GM19397 (cell line): ENCODE results near the gene VANGL2.

ENCODE experiments used
- ATAC-seq: cut with Tn5 transposase; IDR thresholded peaks from one replicate; pipeline ENCODE4 v1.9.1; 2021; ENCODE audit warnings: mild to moderate bottlenecking, moderate library complexity; ENCODE audit not compliant: unreplicated experiment

Gene VANGL2

GRCh38 chr1:160404094-160404493 is 3.7 kb downstream of the VANGL2 start:
- ATAC-seq = no peak

- no peak for ATAC-seq
Measured at GRCh38 chr1:160405331-160405877, 5.0 kb downstream of the VANGL2 start.

DNA sequence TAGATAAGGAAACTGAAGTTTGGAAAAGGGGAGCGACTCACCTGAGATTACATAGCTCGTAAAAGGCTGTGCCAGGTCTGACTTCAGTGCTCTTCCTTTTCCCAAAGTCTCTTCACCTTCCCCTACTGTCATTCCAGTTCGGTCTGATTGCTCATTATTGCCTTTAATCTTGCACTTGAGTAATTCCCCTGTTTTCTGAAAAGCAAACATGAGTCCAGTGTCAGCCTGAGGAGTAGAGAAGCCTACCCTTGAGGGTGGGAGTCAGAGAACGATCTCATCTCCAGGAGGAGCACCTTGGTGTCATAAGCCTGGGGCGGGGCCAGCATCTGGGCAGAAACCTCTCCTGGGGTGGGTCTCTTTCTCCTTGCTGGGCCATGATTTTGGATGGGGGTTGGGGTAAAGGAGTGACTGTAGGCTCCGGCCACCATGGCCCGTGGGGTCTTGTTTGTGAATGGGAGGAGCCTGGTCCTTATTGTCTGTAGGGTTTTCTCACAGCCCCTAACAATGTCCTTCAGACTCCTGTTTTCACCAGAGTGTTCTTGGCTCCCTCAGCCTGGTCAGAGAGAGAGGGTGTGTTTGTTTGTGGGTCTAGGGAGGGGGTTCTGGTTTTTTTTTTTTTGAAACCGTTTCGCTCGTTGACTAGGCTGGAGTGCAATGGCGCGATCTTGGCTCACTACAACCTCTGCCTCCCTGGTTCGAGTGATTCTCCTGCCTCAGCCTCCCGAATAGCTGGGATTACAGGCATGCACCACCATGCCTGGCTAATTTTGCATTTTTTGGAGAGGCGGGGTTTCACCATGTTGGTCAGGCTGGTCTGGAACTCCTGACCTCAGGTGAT is 6.0 kb downstream of the VANGL2 start:
- no peak for ATAC-seq

GRCh38 chr1:160407839-160408801 is 7.8 kb downstream of the VANGL2 start:
- no peak for ATAC-seq

- no peak for ATAC-seq
Measured at GRCh38 chr1:160408864-160409263, 8.5 kb downstream of the VANGL2 start.

GRCh38 chr1:160409486-160409885 is 9.1 kb downstream of the VANGL2 start:
- no peak for ATAC-seq

GRCh38 chr1:160410406-160411005 is 10.1 kb downstream of the VANGL2 start:
- ATAC-seq = no peak

GRCh38 chr1:160411271-160412027 is 11.1 kb downstream of the VANGL2 start:
- ATAC-seq = no peak

DNA sequence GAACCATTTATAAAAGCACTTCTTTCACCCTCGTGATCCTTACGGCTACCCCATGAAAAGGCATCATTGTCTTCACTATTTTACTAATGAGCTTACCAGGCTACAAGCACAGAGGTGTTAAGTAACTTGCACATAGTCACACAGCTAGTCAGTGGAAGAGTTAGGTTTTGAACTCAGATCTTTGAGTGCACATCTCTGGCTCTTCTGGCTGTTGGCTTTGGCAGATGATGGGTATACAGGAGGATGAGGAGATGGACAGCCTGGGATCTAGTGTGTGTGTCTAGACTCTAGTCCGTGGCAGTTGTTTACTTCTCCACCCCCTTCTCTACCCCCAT is 11.6 kb downstream of the VANGL2 start:
- no peak for ATAC-seq

DNA sequence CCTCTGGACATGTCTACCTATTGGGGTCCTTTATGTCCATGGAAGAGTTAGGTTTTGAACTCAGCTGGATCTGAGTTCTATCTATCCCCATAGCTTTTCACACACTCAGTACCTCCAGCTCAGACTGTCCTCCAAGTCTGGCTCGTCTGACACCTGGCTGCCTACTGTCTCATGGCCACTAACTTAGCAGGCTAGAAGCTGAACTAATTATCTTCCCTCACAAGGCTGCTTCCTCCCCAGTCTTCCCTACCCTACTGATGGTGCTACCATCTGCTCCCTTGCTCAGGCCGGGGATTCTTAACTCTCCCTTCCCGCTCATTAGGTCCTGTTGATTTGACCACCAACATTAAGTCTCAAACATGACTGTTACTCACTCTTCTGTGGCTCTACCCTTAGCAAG is 13.4 kb downstream of the VANGL2 start:
- ATAC-seq = no peak

DNA sequence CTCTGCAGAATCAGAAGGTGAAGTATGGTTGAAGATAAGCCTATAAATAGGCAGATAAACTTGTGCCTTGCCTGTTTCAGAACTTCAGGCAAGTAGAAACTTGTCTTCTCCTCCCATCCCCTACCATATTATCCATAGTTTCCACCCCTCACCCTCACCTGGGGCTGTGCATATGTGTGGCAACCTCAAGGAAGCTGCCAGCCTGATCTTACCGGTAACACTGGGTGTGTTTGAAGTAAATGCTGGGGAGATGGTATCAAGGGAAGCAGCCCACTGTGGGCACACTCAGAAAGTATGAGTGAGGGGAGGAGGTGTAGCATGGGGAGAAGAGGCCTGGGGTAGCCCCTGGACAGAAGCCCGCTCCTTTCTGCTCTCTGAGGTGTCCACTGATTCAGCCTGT is 14.5 kb downstream of the VANGL2 start:
- ATAC-seq = no peak

DNA sequence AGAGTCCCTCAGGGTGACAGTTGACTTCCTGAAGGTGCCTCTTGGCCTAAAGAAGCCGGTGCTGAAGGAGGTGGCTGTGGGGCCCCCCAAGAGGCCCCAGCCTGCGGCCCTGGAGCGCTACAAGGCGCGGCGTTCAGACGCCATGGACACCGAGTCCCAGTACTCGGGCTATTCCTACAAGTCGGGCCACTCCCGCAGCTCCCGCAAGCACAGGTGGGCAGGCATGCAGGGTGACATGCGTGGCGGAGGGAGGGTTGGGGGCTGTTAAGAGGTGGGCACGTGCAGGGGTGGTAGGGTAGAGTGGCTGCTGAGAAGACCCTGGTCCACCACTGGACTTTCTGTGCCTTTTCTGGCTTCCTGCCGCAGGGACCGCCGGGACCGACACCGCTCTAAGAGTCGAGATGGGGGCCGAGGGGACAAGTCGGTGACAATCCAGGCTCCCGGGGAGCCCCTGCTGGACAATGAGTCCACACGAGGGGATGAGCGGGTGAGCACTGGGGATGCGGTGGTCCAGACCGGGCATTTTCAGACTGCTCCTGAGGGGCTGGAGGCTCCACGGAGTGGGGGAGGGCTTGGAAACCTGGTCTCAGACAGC is 15.4 kb downstream of the VANGL2 start:
- no peak for ATAC-seq

- no peak for ATAC-seq
Measured at GRCh38 chr1:160416369-160416768, 16.0 kb downstream of the VANGL2 start.

GRCh38 chr1:160418483-160418882 is 18.1 kb downstream of the VANGL2 start:
- ATAC-seq = no peak

DNA sequence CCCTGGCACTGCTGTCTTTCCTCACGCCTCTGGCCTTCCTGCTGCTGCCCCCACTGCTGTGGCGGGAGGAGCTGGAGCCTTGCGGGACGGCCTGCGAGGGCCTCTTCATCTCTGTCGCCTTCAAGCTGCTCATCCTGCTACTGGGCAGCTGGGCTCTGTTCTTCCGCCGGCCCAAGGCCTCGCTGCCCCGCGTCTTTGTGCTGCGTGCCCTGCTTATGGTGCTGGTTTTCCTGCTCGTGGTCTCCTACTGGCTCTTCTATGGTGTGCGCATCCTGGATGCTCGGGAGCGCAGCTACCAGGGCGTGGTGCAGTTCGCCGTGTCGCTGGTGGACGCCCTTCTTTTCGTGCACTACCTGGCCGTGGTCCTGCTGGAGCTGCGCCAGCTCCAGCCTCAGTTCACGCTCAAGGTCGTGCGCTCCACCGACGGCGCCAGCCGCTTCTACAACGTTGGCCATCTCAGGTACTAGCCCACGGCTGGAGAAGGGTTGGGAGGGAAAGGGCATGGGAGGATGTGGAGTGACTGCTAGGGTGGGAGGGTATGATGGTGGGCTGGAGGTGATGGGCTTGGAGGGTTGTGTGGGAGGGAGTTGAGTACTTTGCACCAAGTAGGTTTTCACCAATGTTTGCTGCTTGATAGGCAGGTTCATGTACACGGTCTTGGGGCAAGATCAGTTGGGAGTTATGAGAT is 18.9 kb downstream of the VANGL2 start:
- no peak for ATAC-seq

GRCh38 chr1:160419838-160420169 is 19.4 kb downstream of the VANGL2 start:
- no peak for ATAC-seq

DNA sequence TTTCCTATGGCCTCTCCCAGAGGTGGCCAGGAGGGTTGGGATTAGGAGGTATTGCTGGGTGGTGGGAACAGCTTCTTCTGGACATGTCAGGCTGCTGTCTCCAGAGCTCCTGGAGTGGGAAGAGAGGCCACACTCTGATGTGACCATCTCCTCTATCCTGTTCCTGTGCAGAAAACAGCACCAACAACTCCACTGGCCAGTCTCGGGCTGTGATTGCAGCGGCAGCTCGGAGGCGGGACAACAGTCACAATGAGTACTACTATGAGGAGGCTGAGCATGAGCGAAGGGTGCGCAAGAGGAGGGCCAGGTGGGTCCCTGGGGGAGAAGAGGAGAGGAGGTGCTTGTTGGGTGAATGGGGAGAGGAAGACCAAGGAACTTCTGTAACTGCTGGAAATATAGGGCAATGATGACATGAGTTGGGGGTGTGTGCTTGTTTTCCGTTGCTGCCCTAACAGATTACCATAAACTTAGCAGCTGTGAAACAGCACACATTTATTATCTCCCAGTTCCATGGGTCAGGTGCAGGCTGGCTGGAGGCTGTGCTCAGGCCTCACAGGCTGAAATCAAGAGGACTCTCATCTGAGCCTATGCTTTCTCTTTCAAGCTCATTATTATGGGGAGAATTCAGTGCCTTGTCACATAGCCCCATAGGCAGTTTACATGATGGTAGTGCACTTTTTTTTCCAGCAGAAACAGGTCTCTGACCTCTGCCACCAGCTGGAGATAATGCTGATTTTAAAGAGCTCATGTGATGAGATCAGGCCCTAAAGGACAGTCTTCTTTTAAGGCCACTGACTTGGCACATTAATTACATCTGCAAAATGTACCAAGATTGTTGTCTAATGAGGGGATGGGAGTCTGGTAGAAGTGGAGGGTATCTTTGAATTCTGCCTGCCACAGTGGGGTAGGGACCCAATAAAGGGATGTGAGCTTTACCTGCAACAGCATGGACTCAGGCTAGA is 20.8 kb downstream of the VANGL2 start:
- no peak for ATAC-seq

DNA sequence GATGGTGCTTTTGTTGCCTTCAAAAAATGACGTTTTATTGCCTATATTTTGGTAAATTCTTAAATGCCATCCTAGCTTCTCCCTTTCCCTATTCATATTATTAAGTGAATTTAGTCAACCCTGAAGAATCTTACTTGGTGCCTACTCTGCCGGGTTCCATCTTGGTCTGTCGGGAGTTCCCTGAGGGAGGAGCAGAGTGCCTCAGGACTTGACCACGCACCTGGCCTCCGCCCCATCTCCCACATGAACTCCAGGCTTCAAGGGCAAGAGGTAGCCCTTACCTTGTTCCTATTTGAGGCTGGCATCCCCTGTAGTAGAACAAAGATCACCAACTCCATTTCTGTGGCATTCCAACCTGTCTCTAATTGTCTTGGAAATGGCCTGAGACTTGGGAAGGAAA is 21.5 kb downstream of the VANGL2 start:
- ATAC-seq = no peak

DNA sequence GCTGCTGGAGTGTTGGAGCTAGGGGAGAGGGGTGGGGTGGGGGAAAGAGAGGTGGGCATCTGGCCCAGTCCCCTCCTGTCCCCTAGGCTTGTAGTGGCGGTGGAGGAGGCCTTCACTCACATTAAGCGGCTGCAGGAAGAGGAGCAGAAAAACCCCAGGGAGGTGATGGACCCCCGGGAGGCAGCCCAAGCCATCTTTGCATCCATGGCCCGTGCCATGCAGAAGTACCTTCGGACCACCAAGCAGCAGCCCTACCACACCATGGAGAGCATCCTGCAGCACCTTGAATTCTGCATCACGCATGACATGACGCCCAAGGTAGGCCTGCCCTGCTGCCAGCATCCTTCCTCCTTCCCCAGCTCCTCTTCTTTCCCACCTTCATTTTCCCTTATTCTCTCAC is 23.6 kb downstream of the VANGL2 start:
- no peak for ATAC-seq
